Measurements from ENCODE around the gene MUS81. TPM values are rescaled to one million over a fixed set of nuclear protein-coding genes. Genes with fewer than 3 reads are reported as not detected.

Gene MUS81
- total and polyA plus RNA-seq, 2 of the 13 experiments (the other 11 are each of a cell fraction or from before 2014, with no cell fraction given), result 25.6 to 30.2 TPM

DNA sequence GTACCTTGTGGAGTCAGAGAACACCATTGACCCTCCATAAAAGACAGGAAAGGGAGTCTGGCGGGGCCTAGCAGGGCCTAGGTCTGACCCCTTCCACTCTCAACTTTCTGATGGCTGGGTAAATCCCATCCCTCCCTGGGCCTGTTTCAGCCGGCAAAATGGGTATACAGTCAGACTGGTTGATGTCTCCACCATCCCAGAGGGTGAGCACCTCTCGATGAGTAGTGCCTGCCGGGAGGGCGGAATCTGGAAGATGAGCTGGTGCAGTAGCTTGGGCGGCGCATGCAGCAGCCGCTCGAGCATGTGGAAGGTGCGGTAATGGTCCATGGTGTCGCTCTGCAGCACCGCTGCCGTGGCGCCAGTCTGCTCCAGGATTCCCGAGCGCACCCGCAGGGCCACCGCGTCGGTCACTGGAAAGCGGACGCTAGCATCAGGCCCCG, 27.5 kb downstream of the MUS81 start:
- Histone ChIP-seq H3K27ac (ENCODE audit: extremely low read length, insufficient read depth, low read length) (peak overlapping the region; percentile 37), H3K9me3 (ENCODE audit: low read length) (no peaks in the 10 kb centered on the region), H3K36me3 (replicated peaks in 1 of 2; ENCODE audit: control insufficient read depth in 1 of 2, insufficient read depth in 2 of 2, low read length in 2 of 2) (peaks cover 4 to 16% of the 10 kb centered on the region in 2 experiments; a peak in 4 of 5 replicates), H3K9ac (ENCODE audit: insufficient read depth, low read depth, low read length) (peak overlapping the region; percentile 70), H2AFZ (ENCODE audit: low read length) (no peak overlapping the region), H3K79me2 (ENCODE audit: insufficient read depth, low read length) (peaks cover 5% of the 10 kb centered on the region), H3K4me2 (ENCODE audit: low read depth, low read length) (peak overlapping the region; percentile 96), H3K4me1 (ENCODE audit: insufficient read depth, low read length) (peaks cover 67% of the 10 kb centered on the region), H3K4me3 (replicated peaks in 1 of 3; ENCODE audit: insufficient read depth in 1 of 3, low read depth in 2 of 3, low read length in 3 of 3) (peak overlapping the region; percentile 74 to 91 (median 87)), H4K20me1 (ENCODE audit: insufficient read depth, low read length) (no peaks in the 10 kb centered on the region), H3K27me3 (ENCODE audit: control insufficient read depth in 1 of 2, insufficient read depth in 2 of 2, low read length in 2 of 2) (no peaks in the 10 kb centered on the region; a peak in 1 of 5 replicates)
- FAIRE-seq, result no peak
- intact Hi-C loops (cut with micrococcal nuclease; ENCODE audit: unreplicated experiment), result loop anchor here (1.0 to 5.0 kb wide), 4 partner anchors 29 to 102 kb away; partner anchors contain the start of genes CFL1 and SART1
- TSS peak; percentile 54 for BruUV-seq (replicated peaks)
- CTCF ChIA-PET (ENCODE audit: low intra/inter-chr PET ratio, low total read pairs), result interaction anchor here (1.1 to 6.9 kb wide), 5 partner anchors 11 to 143 kb away, joined by 3 to 63 read pairs (median 4); no protein-coding TSS in a partner anchor
- in situ Hi-C loops (cut with HindIII; ENCODE audit: extremely low pct_ligation_motif_present, low pct_unique_long_range_greater_than_20kb), result no loop called here
- ATAC-seq, result peak; percentile 6
- POLR2A ChIA-PET, result interaction anchor here (0.6 to 7.6 kb wide), 31 partner anchors 9 to 235 kb away, joined by 3 to 95 read pairs (median 5); partner anchors contain the start of genes BANF1, C11orf68, CFL1 and EFEMP2
- no peak for DNase-seq (ENCODE audit: low spot score)
- 0% methylated on average over 14 of the region's 23 CpGs for WGBS (ENCODE audit: low lambda C conversion rate)
- no peak for TF ChIP-seq ZFP37 (CRISPR knock-in tag; IDR thresholded peaks at IDR 0.05; ENCODE audit: borderline replicate concordance)
- no peak for TF ChIP-seq PRDM4 (CRISPR knock-in tag; IDR thresholded peaks at IDR 0.05; ENCODE audit: borderline replicate concordance)
- no peak for TF ChIP-seq TARDBP (CRISPR knock-in tag; IDR thresholded peaks at IDR 0.05)
- TF ChIP-seq NR0B2 (CRISPR knock-in tag; IDR thresholded peaks at IDR 0.05), result peak; percentile 68; the same call in 1 of the 2 replicates
- no peak for TF ChIP-seq MTA3 (CRISPR knock-in tag; IDR thresholded peaks at IDR 0.05)
- no peak for TF ChIP-seq ZNF83 (CRISPR knock-in tag; IDR thresholded peaks at IDR 0.05; ENCODE audit: borderline replicate concordance)
- TF ChIP-seq ESRRA (CRISPR knock-in tag; IDR thresholded peaks at IDR 0.05; ENCODE audit: low read depth), result 0 out of 2 replicates have a peak, but pooled peaks have one; percentile 16
- TF ChIP-seq ARID2 (CRISPR knock-in tag; IDR thresholded peaks at IDR 0.05; ENCODE audit: borderline replicate concordance), result 0 out of 2 replicates have a peak, but pooled peaks have one; percentile 2
- peak; percentile 12; the same call in 1 of the 2 replicates for TF ChIP-seq ARNT2 (CRISPR knock-in tag; IDR thresholded peaks at IDR 0.05; ENCODE audit: low read depth)
- peak; percentile 28; the same call in 1 of the 2 replicates for TF ChIP-seq HES4 (CRISPR knock-in tag; IDR thresholded peaks at IDR 0.05; ENCODE audit: borderline replicate concordance)
- TF ChIP-seq, protein P1, sequence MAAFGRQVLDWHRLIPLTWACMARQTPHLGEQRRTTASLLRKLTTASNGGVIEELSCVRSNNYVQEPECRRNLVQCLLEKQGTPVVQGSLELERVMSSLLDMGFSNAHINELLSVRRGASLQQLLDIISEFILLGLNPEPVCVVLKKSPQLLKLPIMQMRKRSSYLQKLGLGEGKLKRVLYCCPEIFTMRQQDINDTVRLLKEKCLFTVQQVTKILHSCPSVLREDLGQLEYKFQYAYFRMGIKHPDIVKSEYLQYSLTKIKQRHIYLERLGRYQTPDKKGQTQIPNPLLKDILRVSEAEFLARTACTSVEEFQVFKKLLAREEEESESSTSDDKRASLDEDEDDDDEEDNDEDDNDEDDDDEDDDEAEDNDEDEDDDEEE (CRISPR knock-in tag; IDR thresholded peaks at IDR 0.05), result peak; percentile 32; the same call in 1 of the 2 replicates
- TF ChIP-seq, protein P2, sequence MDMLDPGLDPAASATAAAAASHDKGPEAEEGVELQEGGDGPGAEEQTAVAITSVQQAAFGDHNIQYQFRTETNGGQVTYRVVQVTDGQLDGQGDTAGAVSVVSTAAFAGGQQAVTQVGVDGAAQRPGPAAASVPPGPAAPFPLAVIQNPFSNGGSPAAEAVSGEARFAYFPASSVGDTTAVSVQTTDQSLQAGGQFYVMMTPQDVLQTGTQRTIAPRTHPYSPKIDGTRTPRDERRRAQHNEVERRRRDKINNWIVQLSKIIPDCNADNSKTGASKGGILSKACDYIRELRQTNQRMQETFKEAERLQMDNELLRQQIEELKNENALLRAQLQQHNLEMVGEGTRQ (IDR thresholded peaks at IDR 0.05; ENCODE audit: low read depth, low read length), result no peak
- TF ChIP-seq, protein P2 (CRISPR knock-in tag; IDR thresholded peaks at IDR 0.05; ENCODE audit: borderline replicate concordance), result 0 out of 2 replicates have a peak, but pooled peaks have one; percentile 21
- peak; percentile 43; the same call in 1 of the 2 replicates for TF ChIP-seq ZXDC (CRISPR knock-in tag; IDR thresholded peaks at IDR 0.05)

Data from HepG2 (cell line).